Sigmoid colon (tissue), 7 donors: ENCODE results near the gene ANO4. TPM values are rescaled to one million over a fixed set of nuclear protein-coding genes. Genes with fewer than 3 reads are reported as not detected.
A peak's percentile ranks its signal among the peaks of the same experiment; 100 is the strongest.

Experiments used
- DNase-seq: peaks from one replicate; pipeline ENCODE4 v3.0.0-alpha.2; 2019
- H3K27ac ChIP-seq, 4 donors: fragments of 200-600 bp; sonication (generic); one replicate each; pipeline ENCODE4 v1.5.1; 2016 to 2019; ENCODE audit warnings: mild to moderate bottlenecking in 1 of 4
- H3K27me3 ChIP-seq, 3 donors: fragments of 200-600 bp; sonication (generic); one replicate each; pipeline ENCODE4 v1.5.1; 2019; ENCODE audit warnings: mild to moderate bottlenecking in 1 of 3
- H3K36me3 ChIP-seq, 4 donors: fragments of 200-600 bp; sonication (generic); one replicate each; pipeline ENCODE4 v1.5.1; 2016 to 2019
- H3K4me1 ChIP-seq, 4 donors: fragments of 200-600 bp; sonication (generic); one replicate each; pipeline ENCODE4 v1.5.1; 2017 to 2019
- H3K4me3 ChIP-seq, 4 donors: fragments of 200-600 bp; sonication (generic); one replicate each; pipeline ENCODE4 v1.5.1; 2017 to 2019; ENCODE audit warnings: mild to moderate bottlenecking in 2 of 4, moderate library complexity in 1 of 4
- H3K9me3 ChIP-seq, 4 donors: fragments of 200-600 bp in 3 of 4; sonication (generic) in 3 of 4; one replicate each; pipeline versions ENCODE4 v1.5.1 to v1.6.1; 2013 to 2019
- EP300 ChIP-seq, 4 donors: sonication (generic); formaldehyde crosslinking; IDR thresholded peaks; one replicate each; pipeline ENCODE4 v1.6.1; 2017; ENCODE audit warnings: antibody characterized with exemption in 4 of 4
- POLR2A ChIP-seq, 2 donors: fragments of 450-650 bp; IDR thresholded peaks; one replicate each; pipeline ENCODE4 v1.6.1; 2016; ENCODE audit warnings: antibody characterized with exemption in 2 of 2, mild to moderate bottlenecking in 2 of 2, moderate library complexity in 2 of 2
- POLR2AphosphoS5 ChIP-seq, 4 donors: sonication (generic); formaldehyde crosslinking; IDR thresholded peaks; one replicate each; pipeline ENCODE4 v1.6.1; 2017; ENCODE audit warnings: antibody characterized with exemption in 4 of 4
- WGBS, 2 donors: extraction: QIAGEN DNeasy Blood & Tissue Kit; methylation state at CpG; one replicate each; pipeline ENCODE4 v1.1.7; 2013; 5-methylcytosine and 5-hydroxymethylcytosine counted together
- intact Hi-C: fragments of 100-400 bp; cut with DNase I; formaldehyde crosslinking; loops from one replicate; pipeline ENCODE4 v1.15.1; 2023
- polyA plus RNA-seq, 3 donors: library from polyadenylated mRNA; stranded (reverse); fragments of 200-250 nt; gene quantifications; one replicate each; pipeline ENCODE4 v1.2.3, GENCODE V29; 2013
- total RNA-seq, 4 donors: library from RNA; depleted of rRNA; stranded (reverse); fragments of >200 nt; gene quantifications; one replicate each; pipeline ENCODE4 v1.1.0, GENCODE V29; 2016
- TF ChIP-seq, protein P1 (sequence below), 4 experiments: fragments of 450-650 bp in 3 of 4; fragments of 200-600 bp in 1 of 4; IDR thresholded peaks; one replicate each; pipeline ENCODE4 v1.5.1; 2016 to 2019; ENCODE audit warnings: antibody characterized with exemption in 4 of 4, mild to moderate bottlenecking in 3 of 4, moderate library complexity in 2 of 4
- donor health status: healthy with polysubstance abuse.
- donor health status: Bipolar disorder and iron deficiency.
- donor health status: healthy.

The ANO4 gene
- total RNA-seq (1 to 10 TPM in 2 of 4 donors, under 1 TPM in 2; 0.16 to 3.3 (median 0.92) TPM), polyA plus RNA-seq (under 1 TPM in 1 of 3 donors, not detected in 2; 0.09 TPM)

DNA sequence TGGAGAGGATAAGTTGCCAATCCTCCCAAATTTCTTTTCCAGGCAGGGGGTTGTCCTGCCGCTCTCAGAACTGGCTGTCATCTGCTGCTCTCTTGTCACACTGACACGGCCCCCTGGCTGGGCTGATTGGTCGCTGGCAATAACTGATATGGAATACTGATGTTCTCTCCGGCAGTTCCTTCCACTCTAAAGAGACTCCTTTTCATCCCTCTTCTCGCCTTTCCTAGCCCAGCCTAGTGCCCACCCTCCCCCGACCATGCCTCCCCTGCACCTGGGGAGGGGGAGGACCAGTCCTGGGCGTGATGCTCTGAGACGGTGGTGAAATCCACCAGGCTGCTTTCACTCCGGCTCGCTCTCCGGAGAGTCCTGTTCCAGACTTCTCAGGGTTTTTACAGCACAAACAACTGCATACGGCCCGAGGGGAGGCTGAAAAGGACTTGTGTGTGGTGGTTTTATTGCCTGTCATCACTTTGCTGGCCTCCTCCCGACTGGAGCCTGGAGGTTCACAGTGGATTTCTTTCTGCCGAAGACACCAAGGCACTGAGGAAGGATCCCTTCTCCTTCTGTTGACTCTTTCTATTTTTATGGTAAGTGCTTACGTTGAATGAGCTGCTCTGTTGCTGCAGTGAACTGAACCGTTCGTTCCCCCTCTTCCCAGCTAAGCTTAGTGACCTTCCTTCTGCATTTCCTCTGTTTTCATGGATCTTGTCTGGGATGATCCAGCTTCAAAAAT, at the start of gene ANO4:
ANO4 (plus strand) TSS at position 336 of the 733 bp plus-strand sequence. CDS start 107,010 bp downstream, outside the sequence.
- no peaks in the 10 kb centered on the region for H3K27me3 ChIP-seq
- intact Hi-C loops: no loop called here
- DNase-seq: no peak
- TF ChIP-seq EP300 (IDR thresholded peaks at IDR 0.05) (no peak), POLR2A (IDR thresholded peaks at IDR 0.05) (no peak)
- TF ChIP-seq, protein P1, sequence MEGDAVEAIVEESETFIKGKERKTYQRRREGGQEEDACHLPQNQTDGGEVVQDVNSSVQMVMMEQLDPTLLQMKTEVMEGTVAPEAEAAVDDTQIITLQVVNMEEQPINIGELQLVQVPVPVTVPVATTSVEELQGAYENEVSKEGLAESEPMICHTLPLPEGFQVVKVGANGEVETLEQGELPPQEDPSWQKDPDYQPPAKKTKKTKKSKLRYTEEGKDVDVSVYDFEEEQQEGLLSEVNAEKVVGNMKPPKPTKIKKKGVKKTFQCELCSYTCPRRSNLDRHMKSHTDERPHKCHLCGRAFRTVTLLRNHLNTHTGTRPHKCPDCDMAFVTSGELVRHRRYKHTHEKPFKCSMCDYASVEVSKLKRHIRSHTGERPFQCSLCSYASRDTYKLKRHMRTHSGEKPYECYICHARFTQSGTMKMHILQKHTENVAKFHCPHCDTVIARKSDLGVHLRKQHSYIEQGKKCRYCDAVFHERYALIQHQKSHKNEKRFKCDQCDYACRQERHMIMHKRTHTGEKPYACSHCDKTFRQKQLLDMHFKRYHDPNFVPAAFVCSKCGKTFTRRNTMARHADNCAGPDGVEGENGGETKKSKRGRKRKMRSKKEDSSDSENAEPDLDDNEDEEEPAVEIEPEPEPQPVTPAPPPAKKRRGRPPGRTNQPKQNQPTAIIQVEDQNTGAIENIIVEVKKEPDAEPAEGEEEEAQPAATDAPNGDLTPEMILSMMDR (IDR thresholded peaks at IDR 0.05): no peak
- peak within 1 kb of the TSS; percentile 10 to 40 (median 34) for H3K4me3 ChIP-seq
- H3K27ac ChIP-seq: peak within 1 kb of the TSS in 3 of 4 donors; percentile 50 to 72 (median 62)
- H3K4me1 ChIP-seq: peaks cover 0 to 27% (median 9%) of the 10 kb centered on the region in 4 donors
- no peaks in the 10 kb centered on the region for H3K36me3 ChIP-seq
- 12 to 13% methylated on average over 18 of the region's 18 CpGs for WGBS, 2 donors
- H3K9me3 ChIP-seq: no peaks in the 10 kb centered on the region

DNA sequence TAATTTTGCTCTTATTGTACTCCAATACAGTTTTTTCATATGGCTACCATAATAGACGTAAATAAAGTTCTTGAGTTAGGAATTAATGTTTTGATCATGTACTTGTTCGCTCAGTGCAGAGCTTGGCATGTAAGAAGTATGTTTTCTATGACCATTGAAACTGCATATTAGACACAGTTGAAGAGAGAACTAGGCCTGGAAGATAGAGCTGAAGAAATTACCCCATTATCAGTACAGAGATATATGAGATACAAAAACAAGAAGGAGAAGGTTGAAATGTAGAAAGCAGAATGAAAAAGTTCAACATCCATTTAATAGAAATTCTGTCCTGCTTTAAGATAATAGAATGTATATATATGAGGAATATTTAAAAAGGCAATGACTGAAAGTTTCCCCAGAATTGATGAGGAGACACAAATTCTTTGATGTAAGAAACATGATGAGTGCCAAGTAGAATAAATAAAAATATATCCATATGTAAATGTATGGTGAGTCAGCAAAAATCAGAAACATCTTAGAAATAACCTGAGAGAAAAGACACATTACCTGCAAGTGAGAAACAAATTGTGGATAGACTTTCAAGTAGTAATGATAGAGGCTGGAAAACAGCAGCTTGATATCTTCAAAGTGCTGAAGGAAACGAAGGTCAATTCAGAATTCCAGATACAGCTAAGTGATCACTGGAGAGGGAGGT, 49.1 kb upstream of the ANO4 start:
- Histone ChIP-seq H3K4me3 (no peak overlapping the region), H3K4me1 (no peaks in the 10 kb centered on the region), H3K27ac (no peak overlapping the region), H3K27me3 (no peaks in the 10 kb centered on the region), H3K36me3 (no peaks in the 10 kb centered on the region), H3K9me3 (no peaks in the 10 kb centered on the region)
- DNase-seq: no peak
- 77 to 80% methylated on average over 3 of the region's 3 CpGs for WGBS, 2 donors
- intact Hi-C loops: no loop called here
- TF ChIP-seq POLR2AphosphoS5 (IDR thresholded peaks at IDR 0.05) (no peak), POLR2A (IDR thresholded peaks at IDR 0.05) (no peak)

GRCh38 chr12:100752841-100753240, 41.7 kb upstream of the ANO4 start:
- Histone ChIP-seq H3K27me3 (no peaks in the 10 kb centered on the region), H3K36me3 (no peaks in the 10 kb centered on the region), H3K4me1 (no peaks in the 10 kb centered on the region), H3K4me3 (no peak overlapping the region), H3K9me3 (no peaks in the 10 kb centered on the region), H3K27ac (no peak overlapping the region)
- DNase-seq: no peak
- TF ChIP-seq POLR2A (IDR thresholded peaks at IDR 0.05): no peak
- TF ChIP-seq POLR2AphosphoS5 (IDR thresholded peaks at IDR 0.05): no peak
- TF ChIP-seq, protein P1 (IDR thresholded peaks at IDR 0.05): no peak
- no peak for TF ChIP-seq EP300 (IDR thresholded peaks at IDR 0.05)
- intact Hi-C loops: no loop called here
- 63 to 74% methylated on average over 2 of the region's 2 CpGs for WGBS, 2 donors

GRCh38 chr12:100753837-100754236, 40.7 kb upstream of the ANO4 start:
- Histone ChIP-seq H3K36me3 (no peaks in the 10 kb centered on the region), H3K4me3 (no peak overlapping the region), H3K9me3 (no peaks in the 10 kb centered on the region), H3K27me3 (no peaks in the 10 kb centered on the region), H3K4me1 (no peaks in the 10 kb centered on the region), H3K27ac (no peak overlapping the region)
- TF ChIP-seq EP300 (IDR thresholded peaks at IDR 0.05): no peak
- TF ChIP-seq POLR2A (IDR thresholded peaks at IDR 0.05): no peak
- TF ChIP-seq, protein P1 (IDR thresholded peaks at IDR 0.05): no peak
- no peak for TF ChIP-seq POLR2AphosphoS5 (IDR thresholded peaks at IDR 0.05)
- DNase-seq: no peak
- WGBS, 2 donors: 87 to 96% methylated on average over 2 of the region's 2 CpGs
- intact Hi-C loops: no loop called here

GRCh38 chr12:100755186-100755585, 39.4 kb upstream of the ANO4 start:
- intact Hi-C loops: no loop called here
- H3K9me3 ChIP-seq: no peaks in the 10 kb centered on the region
- H3K27me3 ChIP-seq: no peaks in the 10 kb centered on the region
- no peaks in the 10 kb centered on the region for H3K36me3 ChIP-seq
- TF ChIP-seq EP300 (IDR thresholded peaks at IDR 0.05) (no peak), POLR2AphosphoS5 (IDR thresholded peaks at IDR 0.05) (no peak), POLR2A (IDR thresholded peaks at IDR 0.05) (no peak)
- TF ChIP-seq, protein P1 (IDR thresholded peaks at IDR 0.05): no peak
- 97% methylated on average over 1 of the region's 1 CpG for WGBS, 2 donors
- no peaks in the 10 kb centered on the region for H3K4me1 ChIP-seq
- no peak overlapping the region for H3K4me3 ChIP-seq
- DNase-seq: no peak
- H3K27ac ChIP-seq: no peak overlapping the region
